ENCODE data around the gene C20orf202.
"Not testable (repeated sequence)": the region's sequence is repeated elsewhere in the genome, so short reads cannot be mapped to it uniquely, and the experiment has no call there.

Gene C20orf202

DNA sequence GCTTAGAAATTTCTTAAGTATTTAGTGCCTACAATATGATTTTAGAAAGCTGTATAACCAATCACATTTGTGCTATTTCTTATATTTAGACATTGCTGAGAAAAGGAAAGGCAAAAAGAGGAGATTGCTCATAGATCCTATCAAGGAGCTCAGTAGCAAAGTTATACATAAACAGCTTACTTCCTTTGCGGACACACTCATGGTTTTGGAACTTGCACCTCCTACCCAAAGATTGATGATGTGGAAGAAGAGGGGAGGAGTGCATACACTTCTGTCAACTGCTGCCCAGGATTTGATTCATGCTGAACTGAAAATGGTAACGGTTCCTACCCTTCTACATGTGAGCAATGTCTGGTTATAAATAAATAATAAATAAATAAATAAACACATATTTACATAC, 39.3 kb downstream of the C20orf202 start:
- in situ Hi-C loops (cut with HindIII; ENCODE audit: low sequenced_read_pairs): loop anchor here (10.0 kb wide), 1 partner anchor 178 kb away; no protein-coding TSS in a partner anchor

DNA sequence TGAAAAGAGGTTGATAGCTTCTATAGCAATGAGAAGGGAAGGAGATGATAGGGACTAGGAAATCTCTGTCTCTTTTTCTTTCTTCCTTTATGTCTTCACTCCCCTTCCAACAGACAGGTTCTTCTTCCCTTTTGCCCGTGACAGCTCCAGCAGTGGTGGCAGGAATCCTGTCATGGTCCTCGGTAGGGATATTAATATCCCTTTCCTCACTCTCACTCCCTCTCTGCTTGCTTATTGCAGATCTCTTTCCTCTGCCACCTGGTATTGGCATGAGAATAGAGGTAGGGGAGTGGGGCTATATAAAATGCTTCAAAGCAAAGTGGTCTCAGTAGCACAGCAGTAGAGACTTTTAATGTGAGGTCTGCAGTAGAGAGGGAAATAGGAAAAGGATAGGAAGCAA, 42.3 kb downstream of the C20orf202 start:
- in situ Hi-C loops (cut with HindIII; ENCODE audit: low sequenced_read_pairs): loop anchor here (10.0 kb wide), 1 partner anchor 181 kb away; no protein-coding TSS in a partner anchor

DNA sequence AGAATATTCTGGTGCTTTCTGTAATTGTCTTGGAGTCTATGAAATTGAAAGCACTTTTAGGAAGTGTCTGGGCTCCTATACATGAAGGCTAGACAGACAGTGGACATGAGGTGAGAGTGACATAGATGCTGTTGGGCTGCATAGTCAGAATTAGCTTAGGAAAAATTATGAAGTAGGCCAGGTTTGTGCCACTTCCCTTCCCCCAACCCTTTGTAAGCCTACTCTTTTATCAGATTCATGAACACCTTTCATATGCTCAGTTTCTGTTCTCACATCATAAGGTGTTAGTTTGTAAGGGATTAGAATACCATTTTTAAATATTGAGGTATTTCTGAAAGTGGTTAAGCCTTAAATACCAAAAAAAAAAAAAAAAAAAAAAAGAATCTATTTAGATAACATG, 44.4 kb downstream of the C20orf202 start:
- in situ Hi-C loops (cut with HindIII; ENCODE audit: low sequenced_read_pairs): loop anchor here (10.0 kb wide), 1 partner anchor 183 kb away; no protein-coding TSS in a partner anchor

DNA sequence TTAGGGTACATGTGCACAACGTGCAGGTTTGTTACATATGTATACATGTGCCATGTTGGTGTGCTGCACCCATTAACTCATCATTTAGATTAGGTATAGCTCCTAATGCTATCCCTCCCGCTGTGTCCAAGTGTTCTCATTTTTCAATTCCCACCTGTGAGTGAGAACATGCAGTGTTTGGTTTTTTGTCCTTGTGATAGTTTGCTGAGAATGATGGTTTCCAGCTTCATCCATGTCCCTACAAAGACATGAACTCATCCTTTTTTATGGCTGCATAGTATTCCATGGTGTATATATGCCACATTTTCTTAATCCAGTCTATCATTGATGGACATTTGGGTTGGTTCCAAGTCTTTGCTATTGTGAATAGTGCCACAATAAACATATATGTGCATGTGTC, 47.0 kb downstream of the C20orf202 start:
- in situ Hi-C loops (cut with HindIII; ENCODE audit: low sequenced_read_pairs): not testable (repeated sequence)

DNA sequence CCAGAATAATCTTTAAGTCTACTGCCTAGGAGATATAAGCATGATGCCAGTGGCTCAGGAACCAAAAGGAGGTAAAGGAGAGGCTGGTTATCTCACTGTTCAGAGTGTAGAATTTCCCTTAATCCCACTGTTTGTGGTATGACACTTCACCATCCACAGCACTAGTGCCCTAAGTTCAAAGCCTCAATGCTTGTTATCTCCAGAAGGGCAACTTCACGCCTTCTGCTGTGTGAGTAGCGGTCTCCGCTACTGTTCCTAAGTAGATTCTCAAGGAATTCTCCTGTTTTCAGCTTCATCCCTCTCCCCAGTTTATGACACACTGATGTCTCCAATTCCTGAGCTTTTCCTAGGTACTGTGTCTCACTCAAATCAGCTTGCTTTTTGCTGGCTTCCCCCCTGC, 49.2 kb downstream of the C20orf202 start:
- in situ Hi-C loops (cut with HindIII; ENCODE audit: low sequenced_read_pairs): no loop called here

DNA sequence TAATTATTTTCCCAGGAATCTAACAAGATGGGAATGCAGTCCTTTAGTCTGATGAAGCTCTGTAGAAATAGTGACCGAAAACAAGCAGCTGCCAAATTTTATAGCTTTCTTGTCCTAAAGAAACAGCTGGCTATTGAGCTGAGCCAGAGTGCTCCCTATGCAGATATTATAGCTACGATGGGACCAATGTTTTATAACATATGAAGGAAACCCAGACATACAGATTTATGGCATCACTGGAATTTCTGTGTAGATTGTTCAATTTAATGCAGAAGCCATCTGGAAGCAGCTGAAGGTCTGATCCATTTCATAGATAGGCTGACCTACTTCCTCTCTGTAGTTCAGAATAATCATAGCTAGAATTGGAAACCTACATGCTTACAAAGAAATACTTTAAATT, 51.0 kb downstream of the C20orf202 start:
- in situ Hi-C loops (cut with HindIII; ENCODE audit: low sequenced_read_pairs): no loop called here

DNA sequence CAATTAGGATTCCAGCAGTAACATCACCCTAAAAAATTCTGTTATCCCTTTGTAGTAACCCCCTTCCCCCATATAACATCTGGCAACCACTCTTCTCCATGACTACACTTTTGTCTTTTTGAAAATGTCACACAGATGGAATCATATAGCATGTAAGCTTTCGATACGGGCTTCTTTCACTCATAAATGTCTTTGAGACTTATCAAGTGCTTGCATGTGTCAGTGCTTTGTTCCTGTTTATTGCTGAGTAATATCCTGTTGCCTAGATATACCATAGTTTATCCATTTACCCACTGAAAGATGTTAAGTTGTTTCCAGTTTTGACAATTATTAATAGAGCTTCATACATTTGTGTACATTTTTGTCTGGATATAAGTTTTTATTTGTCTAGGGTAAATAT, 52.4 kb downstream of the C20orf202 start:
- in situ Hi-C loops (cut with HindIII; ENCODE audit: low sequenced_read_pairs): no loop called here

All from DLD1 (cell line).